ENCODE results near the gene ADAMTS4.

DNA sequence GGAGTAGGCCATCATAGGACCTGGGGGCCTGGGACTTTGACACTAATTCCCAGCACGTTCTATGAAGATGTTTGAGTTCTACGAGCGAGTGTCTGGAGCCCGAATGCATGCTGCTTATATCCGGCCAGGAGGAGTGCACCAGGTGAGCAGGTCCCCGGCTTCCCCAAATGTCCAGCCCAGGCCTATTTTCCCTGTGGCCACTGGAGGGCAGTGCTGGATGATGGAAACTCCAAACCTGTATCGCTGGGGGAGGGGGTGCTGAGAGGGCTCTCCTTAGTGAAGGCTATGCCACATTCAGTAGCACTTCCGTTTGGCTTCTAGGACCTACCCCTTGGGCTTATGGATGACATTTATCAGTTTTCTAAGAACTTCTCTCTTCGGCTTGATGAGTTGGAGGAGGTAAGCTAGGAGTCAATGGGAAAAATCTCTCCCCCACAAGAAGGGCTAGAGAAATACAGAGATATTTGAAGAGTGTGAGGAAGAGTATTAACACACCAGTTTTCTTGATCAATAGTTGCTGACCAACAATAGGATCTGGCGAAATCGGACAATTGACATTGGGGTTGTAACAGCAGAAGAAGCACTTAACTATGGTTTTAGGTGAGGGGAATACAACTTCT, 11.0 kb upstream of the ADAMTS4 start:
- peak; percentile 58 for TF ChIP-seq SP1 (CRISPR knock-in tag; IDR thresholded peaks at IDR 0.05)
- TF ChIP-seq POLR2A (conservative IDR thresholded peaks at IDR 0.05), result no peak
- no peak for TF ChIP-seq FOXP1 (CRISPR knock-in tag; IDR thresholded peaks at IDR 0.05)
- no peak for TF ChIP-seq POLR2AphosphoS5 (IDR thresholded peaks at IDR 0.05; ENCODE audit: control insufficient read depth, insufficient read depth, low read depth, low read length)
- TF ChIP-seq, protein P1, sequence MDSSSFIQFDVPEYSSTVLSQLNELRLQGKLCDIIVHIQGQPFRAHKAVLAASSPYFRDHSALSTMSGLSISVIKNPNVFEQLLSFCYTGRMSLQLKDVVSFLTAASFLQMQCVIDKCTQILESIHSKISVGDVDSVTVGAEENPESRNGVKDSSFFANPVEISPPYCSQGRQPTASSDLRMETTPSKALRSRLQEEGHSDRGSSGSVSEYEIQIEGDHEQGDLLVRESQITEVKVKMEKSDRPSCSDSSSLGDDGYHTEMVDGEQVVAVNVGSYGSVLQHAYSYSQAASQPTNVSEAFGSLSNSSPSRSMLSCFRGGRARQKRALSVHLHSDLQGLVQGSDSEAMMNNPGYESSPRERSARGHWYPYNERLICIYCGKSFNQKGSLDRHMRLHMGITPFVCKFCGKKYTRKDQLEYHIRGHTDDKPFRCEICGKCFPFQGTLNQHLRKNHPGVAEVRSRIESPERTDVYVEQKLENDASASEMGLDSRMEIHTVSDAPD (CRISPR knock-in tag; IDR thresholded peaks at IDR 0.05), result no peak
- TF ChIP-seq NELFE (IDR thresholded peaks at IDR 0.05; ENCODE audit: insufficient read depth, insufficient read length), result no peak
- 0 out of 2 replicates have a peak, but pooled peaks have one; percentile 30 for TF ChIP-seq KLF16 (IDR thresholded peaks at IDR 0.05)
